ENCODE measurements around the gene DIS3L2.

Gene DIS3L2

DNA sequence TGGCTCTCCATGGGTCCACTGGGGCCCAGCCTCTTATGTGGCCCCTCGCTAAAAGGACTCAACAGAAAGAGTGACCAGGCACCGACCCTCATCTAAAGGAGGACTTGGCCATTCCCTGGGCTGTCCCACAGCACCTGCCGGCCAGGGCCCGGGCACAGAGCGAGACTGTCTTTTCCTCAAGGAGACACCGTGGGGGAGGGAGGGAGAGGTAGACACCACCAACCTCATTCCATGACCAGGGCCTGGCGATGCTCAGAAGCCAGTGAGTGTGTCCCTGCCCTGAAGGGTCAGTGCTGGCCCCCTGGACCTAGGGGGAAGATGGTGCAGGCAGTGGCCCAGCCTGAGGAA, 377.2 kb downstream of the DIS3L2 start:
- no peak for DNase-seq

DNA sequence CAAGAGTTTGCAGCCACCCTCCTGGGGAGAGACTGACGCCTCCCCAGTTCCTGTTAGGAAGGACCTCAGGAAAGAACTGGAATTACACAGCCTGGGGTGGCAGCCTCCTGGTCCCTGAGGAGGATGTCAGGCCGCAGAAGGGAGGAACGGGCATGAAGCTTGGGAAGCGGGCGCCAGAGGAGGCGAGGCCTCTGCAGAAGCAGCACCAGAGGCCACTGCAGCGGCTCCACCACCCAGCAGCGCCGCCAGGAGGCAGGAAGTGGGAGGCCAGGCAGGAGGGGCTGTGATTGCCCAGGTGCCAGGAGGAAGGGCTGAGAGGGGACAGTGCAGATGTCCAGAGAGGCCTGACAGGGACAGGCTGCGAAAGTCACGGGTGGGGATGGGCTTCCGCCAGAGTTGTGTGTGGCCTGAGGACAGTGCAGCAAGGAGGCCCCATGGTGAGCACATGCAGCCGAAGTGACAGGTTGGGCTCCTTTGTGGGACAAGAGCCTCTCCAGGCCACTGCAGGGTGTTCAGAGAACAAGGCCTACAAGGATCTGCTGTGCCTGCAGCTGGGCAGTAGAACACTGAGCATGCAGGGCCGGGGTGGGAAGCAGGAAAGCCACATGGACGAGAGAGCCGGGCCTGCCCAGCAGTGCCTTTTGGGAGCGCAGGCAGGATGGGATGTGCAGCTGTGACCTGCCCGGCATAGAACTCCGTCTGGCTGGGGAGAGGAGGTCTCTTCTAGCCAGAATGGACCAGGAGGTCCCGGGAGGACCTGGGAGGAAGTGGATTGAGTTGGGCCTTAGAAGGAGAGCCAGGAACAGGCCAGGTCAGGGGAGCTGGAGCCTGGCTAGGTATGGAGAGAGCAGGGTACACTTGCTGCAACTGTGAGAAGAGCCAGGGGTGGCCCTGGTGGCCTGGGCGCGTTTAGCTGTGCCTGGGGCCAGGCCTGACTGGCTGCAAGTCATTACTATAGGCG, 377.9 kb downstream of the DIS3L2 start:
- DNase-seq, result no peak

GRCh38 chr2:232340171-232340935, 378.8 kb downstream of the DIS3L2 start:
- no peak for DNase-seq

DNA sequence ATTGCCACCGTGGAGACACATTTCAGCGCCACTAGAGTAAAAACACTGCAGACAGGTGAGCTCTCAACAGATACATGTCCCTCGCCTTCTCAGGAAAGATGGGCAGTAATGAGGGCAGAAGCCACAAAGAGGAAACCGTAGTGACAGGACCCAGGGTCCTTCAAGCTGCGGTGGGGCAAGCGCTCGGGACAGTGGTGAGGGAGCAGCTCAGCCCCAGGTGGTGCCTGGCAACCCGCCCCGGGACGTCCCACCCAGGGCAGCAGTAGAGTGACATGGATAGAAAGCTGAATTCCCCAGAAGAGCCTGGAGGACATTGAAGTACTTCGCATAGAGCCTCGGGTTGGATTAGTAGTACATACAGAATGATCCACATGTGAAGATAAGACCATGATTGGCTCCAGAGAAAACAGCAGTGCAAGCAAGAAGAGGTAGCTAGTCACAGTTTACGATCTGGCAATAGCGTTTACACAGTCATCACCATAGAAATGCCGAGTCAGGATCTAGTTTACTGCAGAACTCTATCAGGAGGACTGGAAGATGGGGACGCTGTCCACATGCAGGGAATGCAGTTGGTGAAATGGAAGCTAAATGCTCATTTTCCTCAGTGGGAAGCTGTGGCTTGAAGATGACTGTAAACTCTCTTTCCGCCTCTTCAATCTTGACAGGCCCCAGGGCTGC, 379.7 kb downstream of the DIS3L2 start:
- DNase-seq, result no peak

DNA sequence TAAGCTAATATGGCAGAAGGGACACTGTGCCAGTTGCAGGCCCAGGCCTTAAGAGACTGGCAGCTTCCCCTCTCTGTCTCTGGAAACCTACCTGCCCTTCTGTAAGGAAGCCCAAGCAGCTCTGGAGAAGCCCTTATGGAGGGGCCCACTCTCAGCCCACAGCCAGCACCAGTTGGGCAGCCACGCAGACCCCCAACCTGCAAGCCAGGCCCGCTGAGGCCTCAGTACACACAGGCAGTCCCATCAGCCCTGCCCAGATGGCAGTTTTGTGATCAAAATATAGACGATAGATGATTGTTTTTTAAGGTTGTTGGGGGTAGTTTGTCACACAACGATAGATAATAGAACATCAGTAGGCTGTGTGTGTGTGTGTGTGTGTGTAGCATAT, 380.2 kb downstream of the DIS3L2 start:
- no peak for DNase-seq

- DNase-seq, result no peak
Observed at GRCh38 chr2:232342635-232343565, 381.4 kb downstream of the DIS3L2 start.

- DNase-seq, result no peak
Observed at GRCh38 chr2:232343821-232344220, 382.3 kb downstream of the DIS3L2 start.

GRCh38 chr2:232345251-232345650, 383.7 kb downstream of the DIS3L2 start:
- no peak for DNase-seq

DNA sequence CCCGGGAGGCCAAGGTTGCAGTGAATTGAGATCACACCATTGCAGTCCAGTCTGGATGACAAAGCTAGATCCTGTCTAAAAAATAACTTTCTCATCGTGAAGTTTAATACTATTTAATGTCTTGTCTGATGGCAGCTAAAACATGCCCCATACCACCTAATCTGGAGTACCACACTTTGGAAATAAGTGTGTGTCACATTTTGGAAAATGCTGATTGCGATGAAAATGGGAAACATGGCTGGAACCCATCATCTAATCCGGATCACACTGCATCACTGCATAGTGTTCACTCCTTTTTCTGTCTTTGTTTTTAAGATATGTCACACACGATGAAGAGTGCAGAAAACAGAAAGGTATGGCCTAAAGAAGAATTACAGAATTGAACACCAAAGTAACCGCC, 385.9 kb downstream of the DIS3L2 start:
- DNase-seq, result no peak

DNA sequence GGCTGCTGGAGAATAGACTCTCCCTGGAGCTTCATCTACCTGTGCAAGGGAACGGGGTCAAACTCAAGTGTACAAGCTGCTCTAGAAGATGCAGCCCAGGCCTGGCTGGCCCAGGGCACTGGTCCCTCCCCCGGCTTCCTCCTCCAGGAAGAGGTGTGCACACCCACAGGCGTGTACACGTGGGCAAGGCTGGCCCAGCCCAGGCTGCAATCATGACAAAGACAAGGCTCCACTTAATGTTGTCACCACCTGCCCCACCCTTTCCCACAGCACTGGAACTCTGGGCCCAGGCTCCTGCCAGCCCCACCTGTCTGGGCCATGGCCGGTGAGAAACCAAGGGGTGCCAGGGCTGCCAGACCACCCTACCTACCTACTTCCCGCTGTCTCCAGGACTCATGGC, 387.4 kb downstream of the DIS3L2 start:
- no peak for DNase-seq

GRCh38 chr2:232349546-232349945, 388.0 kb downstream of the DIS3L2 start:
- DNase-seq, result no peak

- DNase-seq, result no peak
Observed at GRCh38 chr2:232349946-232350635, 388.6 kb downstream of the DIS3L2 start.

DNA sequence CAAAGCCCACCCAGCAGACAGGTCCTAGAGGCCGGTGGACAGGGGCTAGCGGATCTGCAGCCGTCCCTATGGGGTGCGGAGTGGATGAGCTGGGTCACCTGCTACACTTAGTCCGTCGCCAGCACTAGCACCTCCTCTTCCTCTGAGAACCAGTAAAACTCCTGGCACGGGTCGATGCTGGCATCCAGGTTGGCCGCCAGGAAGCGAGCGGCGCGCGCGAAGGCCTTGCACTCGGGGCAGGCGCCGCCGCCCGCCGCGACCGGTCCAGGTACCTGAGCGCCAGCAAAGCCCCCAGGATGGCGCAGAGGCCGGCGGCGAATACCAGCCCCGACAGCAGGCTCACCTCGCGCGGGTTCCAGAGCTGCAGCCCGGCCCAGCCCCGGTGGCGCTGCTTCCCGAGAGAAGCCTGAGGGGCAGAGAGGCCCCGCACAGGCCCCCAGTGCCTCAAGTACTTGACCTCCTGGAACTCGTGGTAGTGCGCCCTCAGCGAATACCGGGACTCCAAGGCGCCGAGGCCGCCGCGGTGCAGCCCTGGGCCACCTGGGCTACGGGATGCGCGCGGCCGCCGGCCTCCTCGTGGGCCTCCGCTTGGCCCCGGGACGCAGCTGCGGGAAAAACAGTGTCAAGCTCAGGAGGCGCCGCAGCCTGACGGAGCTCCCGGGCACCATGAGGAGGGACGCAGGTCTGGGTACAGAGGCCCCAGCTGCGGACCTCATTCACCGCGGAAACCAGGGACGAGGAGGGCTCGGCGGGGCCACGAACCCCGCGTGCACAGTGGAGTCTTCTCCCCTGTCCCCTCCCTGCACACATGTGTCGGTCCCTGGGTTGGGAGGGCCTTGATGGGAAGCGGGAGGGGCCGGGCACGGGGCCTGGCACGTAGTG, 389.5 kb downstream of the DIS3L2 start:
- DNase-seq, result no peak

- DNase-seq, result no peak
Observed at GRCh38 chr2:232351686-232352510, 390.4 kb downstream of the DIS3L2 start.

- DNase-seq, result no peak
Observed at GRCh38 chr2:232352511-232353091, 391.1 kb downstream of the DIS3L2 start.

- no peak for DNase-seq
Observed at GRCh38 chr2:232353096-232353495, 391.6 kb downstream of the DIS3L2 start.

- DNase-seq, result no peak
Observed at GRCh38 chr2:232353660-232354059, 392.1 kb downstream of the DIS3L2 start.

GRCh38 chr2:232354069-232354468, 392.6 kb downstream of the DIS3L2 start:
- DNase-seq, result no peak

GRCh38 chr2:232361646-232362045, 400.1 kb downstream of the DIS3L2 start:
- DNase-seq, result no peak
